OCI-LY1 (cell line): Measurements from ENCODE around the gene LAMA5.

Source experiments
- EZH2 ChIP-seq: fragments of 200-600 bp; sonication (generic), shearing (Covaris generic); IDR thresholded peaks from 2 replicates; pipeline ENCODE4 v1.8.0; 2017; ENCODE audit warnings: borderline replicate concordance, mixed run types, mild to moderate bottlenecking, antibody characterized with exemption, low read length, moderate library complexity, mixed read lengths
- TF ChIP-seq, protein P1 (sequence below): fragments of 200-600 bp; sonication (generic), shearing (Covaris generic); IDR thresholded peaks from 2 replicates; pipeline ENCODE4 v1.5.1; 2017; ENCODE audit warnings: mild to moderate bottlenecking, antibody characterized with exemption, low read length, moderate library complexity, mixed read lengths

DNA sequence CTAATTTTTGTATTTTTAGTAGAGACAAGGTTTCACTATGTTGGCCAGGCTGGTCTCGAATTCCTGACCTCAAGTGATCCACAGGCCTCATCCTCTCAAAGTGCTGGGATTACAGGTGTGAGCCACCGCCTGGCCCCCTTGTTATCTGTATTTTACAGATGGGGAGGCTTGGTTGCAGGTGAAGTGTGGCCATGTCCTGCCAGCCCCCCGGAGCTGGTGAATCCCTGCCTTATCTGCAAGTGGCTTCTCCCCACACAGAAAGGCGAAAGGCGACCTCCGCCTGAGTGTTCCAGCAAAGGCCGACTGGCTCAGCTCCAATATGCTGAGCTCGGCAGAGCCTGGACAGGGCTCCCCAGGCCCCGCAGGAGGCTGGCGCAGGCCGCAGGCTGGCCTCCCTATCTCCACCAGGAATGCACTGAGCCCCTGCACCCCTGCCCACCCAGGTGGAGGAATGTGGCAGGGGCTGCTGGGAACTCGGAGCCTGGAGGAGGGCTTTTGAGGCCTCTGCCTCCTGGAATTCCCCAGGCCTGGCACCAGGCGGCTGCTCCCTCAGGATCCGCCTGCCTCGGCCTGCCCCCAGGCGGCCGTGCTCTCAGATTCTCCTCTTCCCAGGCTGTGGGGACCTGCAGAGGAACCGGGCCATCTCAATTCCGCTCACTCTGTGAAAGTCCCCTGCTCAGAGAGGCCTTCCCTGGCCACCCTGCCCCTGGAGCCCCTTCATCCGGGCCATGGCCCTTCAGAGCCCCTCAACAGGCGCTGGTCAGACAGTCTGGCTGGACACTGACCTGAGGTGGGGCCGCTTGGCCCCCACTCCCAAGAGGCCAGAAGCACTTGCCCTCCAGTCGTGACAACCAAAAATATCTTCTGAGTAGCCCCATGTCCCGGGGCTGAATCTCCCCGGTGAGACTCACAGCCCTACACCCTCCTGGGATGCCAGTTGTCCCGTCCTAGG lies 9.3 kb upstream of the LAMA5 start:
- TF ChIP-seq, protein P1, sequence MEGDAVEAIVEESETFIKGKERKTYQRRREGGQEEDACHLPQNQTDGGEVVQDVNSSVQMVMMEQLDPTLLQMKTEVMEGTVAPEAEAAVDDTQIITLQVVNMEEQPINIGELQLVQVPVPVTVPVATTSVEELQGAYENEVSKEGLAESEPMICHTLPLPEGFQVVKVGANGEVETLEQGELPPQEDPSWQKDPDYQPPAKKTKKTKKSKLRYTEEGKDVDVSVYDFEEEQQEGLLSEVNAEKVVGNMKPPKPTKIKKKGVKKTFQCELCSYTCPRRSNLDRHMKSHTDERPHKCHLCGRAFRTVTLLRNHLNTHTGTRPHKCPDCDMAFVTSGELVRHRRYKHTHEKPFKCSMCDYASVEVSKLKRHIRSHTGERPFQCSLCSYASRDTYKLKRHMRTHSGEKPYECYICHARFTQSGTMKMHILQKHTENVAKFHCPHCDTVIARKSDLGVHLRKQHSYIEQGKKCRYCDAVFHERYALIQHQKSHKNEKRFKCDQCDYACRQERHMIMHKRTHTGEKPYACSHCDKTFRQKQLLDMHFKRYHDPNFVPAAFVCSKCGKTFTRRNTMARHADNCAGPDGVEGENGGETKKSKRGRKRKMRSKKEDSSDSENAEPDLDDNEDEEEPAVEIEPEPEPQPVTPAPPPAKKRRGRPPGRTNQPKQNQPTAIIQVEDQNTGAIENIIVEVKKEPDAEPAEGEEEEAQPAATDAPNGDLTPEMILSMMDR, result no peak
- TF ChIP-seq EZH2, result no peak
